Smooth muscle cell of the umbilical artery (primary cell): Measurements from ENCODE around the gene MTMR3. TPM values are rescaled to one million over a fixed set of nuclear protein-coding genes. Genes with fewer than 3 reads are reported as not detected.

Experiments
- total RNA-seq: library from RNA; depleted of rRNA; stranded (reverse); fragments of >200 nt; gene quantifications from 2 replicates; pipeline ENCODE4 v1.2.3, GENCODE V29; 2014

The MTMR3 gene
- 41.6 and 47.7 TPM in 2 replicates for total RNA-seq

GRCh38 chr22:29883045-29883774, at the start of gene MTMR3:
TSS of gene MTMR3 (plus strand) at chr22:29883174. CDS start at chr22:29971060, 87,886 bp downstream.

DNA sequence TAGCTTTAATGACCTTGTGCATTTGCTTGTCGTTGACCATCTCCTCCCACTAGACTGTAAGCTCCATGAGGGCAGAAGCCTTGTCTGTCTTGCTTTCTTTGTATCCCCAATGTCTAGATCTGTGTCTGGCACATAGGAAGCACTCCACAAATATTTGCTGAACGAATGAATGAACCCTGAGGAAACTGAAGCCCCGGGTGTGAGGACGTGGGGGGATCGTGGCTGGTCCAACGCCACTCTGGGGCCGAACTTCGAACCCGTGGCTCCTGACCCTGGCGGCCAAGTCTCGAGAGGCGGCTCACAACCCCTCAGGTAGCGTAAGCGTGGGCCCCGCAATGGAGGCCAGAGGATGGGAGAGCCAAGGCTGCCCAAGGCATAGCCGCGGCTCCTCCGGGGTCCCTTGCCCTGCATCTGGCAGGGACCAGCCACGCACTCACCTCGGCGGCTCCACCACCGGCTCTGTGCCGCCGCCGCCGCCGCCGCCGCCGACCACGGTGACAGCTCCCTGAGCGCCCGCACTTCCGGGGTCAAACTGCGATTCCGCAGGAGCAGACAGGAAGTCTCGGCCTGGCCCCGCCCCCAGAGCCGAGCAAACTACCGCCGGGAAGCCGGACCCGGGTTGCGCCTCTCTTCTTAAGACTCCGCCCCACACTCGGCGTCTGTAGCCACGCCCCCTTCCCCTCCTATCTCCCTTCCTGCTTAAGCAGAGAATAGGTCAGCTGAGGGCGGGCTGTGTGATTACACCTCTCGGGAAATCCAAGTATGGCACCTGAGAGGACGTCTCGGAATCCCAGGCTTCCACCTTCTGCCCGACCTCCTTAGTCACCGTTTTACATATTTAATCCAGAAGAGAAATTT, 45.0 kb upstream of the MTMR3 start, which contains the start of gene ASCC2:
Gene ASCC2, minus strand, starts transcription at position 534 of the 858 bp plus-strand sequence. CDS start 5,949 bp downstream, outside the sequence.

DNA sequence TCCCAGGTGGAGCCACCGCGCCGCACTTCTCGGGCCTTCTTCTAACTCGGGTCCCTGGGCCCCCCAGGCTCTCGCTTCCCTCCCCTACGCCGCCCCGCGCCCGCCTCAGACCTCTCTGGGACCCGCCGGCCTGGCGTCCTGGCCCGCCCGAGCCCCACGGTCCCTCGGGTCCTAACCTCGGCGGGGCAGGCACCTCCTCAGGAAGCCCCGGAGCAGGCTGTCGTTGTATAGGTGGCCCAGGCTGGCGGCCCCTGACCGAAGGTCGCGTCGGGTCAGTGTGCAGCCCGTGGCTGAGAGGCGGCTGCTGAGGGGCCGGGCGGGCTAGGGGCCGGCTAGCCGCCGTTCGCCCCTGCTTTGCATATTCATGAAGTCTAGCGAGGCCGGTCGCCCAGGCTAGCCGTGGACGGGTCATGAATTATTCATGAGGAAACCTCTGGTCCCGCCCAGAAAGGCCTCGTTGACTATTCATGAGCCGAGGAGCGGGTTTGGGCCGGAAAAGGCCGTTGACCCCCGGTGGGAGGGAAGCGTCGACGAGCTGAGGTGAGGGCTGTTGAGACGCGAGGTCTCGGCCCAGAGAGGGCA, 197.1 kb downstream of the MTMR3 start, which contains the start of gene HORMAD2:
Gene HORMAD2, plus strand, starts transcription at position 513 of the 582 bp plus-strand sequence. CDS start 13,489 bp downstream, outside the sequence.

Other genes starting within 250 kb of the MTMR3 start
- gene CABP7, start 163.2 kb upstream of the MTMR3 start, total RNA-seq, result not detected in 2 replicates
- 13.9 and 15.4 TPM in 2 replicates for gene ZMAT5, start 116.2 kb upstream of the MTMR3 start, total RNA-seq
- gene UQCR10, start 115.8 kb upstream of the MTMR3 start, total RNA-seq, result 62.6 and 72.5 TPM in 2 replicates
- gene ASCC2, start 44.9 kb upstream of the MTMR3 start, total RNA-seq, result 42.2 and 64.5 TPM in 2 replicates
- not detected in 2 replicates for gene HORMAD2, start 197.3 kb downstream of the MTMR3 start, total RNA-seq